Renal cortex interstitium (tissue), 11 donors: ENCODE measurements around the gene TMEM135. TPM values are rescaled to one million over a fixed set of nuclear protein-coding genes. Genes with fewer than 3 reads are reported as not detected.

Source experiments
- DNase-seq, 11 donors: peaks; one replicate each; pipeline ENCODE4 v3.0.0-alpha.2; 2013; ENCODE audit warnings: low read depth in 9 of 11, low spot score in 4 of 11; ENCODE audit errors: extremely low read depth in 1 of 11
- polyA plus RNA-seq, 3 donors: library from polyadenylated mRNA; unstranded; fragments of 120-200 nt; gene quantifications; one replicate each; pipeline ENCODE4 v1.2.1, GENCODE V29; 2013; ENCODE audit not compliant: insufficient read length in 3 of 3

Gene TMEM135
- polyA plus RNA-seq, 3 donors: 33.4 to 43.3 (median 37.9) TPM

GRCh38 chr11:87219266-87219665 lies 181.5 kb downstream of the TMEM135 start:
- no peak for DNase-seq

- no peak for DNase-seq
Measured at GRCh38 chr11:87223816-87224215, 186.1 kb downstream of the TMEM135 start.

- no peak for DNase-seq
Measured at GRCh38 chr11:87224486-87224885, 186.8 kb downstream of the TMEM135 start.

- DNase-seq: no peak
Measured at GRCh38 chr11:87228820-87229219, 191.1 kb downstream of the TMEM135 start.

- no peak for DNase-seq
Measured at GRCh38 chr11:87230995-87231394, 193.3 kb downstream of the TMEM135 start.

GRCh38 chr11:87232320-87232719 lies 194.6 kb downstream of the TMEM135 start:
- DNase-seq: no peak

- no peak for DNase-seq
Measured at GRCh38 chr11:87235366-87235765, 197.6 kb downstream of the TMEM135 start.

- no peak for DNase-seq
Measured at GRCh38 chr11:87236368-87236767, 198.6 kb downstream of the TMEM135 start.

- DNase-seq: no peak
Measured at GRCh38 chr11:87239001-87239400, 201.3 kb downstream of the TMEM135 start.

- no peak for DNase-seq
Measured at GRCh38 chr11:87239531-87239930, 201.8 kb downstream of the TMEM135 start.

- DNase-seq: no peak
Measured at GRCh38 chr11:87251560-87251959, 213.8 kb downstream of the TMEM135 start.

- no peak for DNase-seq
Measured at GRCh38 chr11:87252869-87253268, 215.1 kb downstream of the TMEM135 start.

GRCh38 chr11:87254562-87254961 lies 216.8 kb downstream of the TMEM135 start:
- no peak for DNase-seq

- no peak for DNase-seq
Measured at GRCh38 chr11:87255589-87255988, 217.9 kb downstream of the TMEM135 start.

GRCh38 chr11:87256694-87257340 lies 219.1 kb downstream of the TMEM135 start:
- DNase-seq: no peak

GRCh38 chr11:87258171-87258833 lies 220.6 kb downstream of the TMEM135 start:
- no peak for DNase-seq

- DNase-seq: no peak
Measured at GRCh38 chr11:87259736-87260135, 222.0 kb downstream of the TMEM135 start.

GRCh38 chr11:87260811-87261210 lies 223.1 kb downstream of the TMEM135 start:
- no peak for DNase-seq

GRCh38 chr11:87263264-87263838 lies 225.6 kb downstream of the TMEM135 start:
- no peak for DNase-seq

- DNase-seq: no peak
Measured at GRCh38 chr11:87263979-87264378, 226.2 kb downstream of the TMEM135 start.

- peak in 1 of 11 donors; percentile 10 for DNase-seq
Measured at GRCh38 chr11:87265132-87265531, 227.4 kb downstream of the TMEM135 start.
